Tibial nerve (tissue), 3 donors: ENCODE measurements around the gene CYTH2.

Source experiments
- POLR2A ChIP-seq, 2 donors: fragments of 450-650 bp; IDR thresholded peaks; one replicate each; pipeline ENCODE4 v1.6.1; 2017; ENCODE audit warnings: antibody characterized with exemption in 2 of 2, mild to moderate bottlenecking in 2 of 2, moderate library complexity in 2 of 2
- TF ChIP-seq, protein P1 (sequence below), 5 experiments: fragments of 200-600 bp in 3 of 5; fragments of 450-650 bp in 2 of 5; sonication (generic) in 3 of 5; IDR thresholded peaks; one replicate each; pipeline ENCODE4 v1.5.1; 2016 to 2019; ENCODE audit warnings: antibody characterized with exemption in 5 of 5, mild to moderate bottlenecking in 3 of 5, moderate library complexity in 2 of 5

GRCh38 chr19:48507911-48508439, 38.8 kb downstream of the CYTH2 start:
- no peak for TF ChIP-seq POLR2A (IDR thresholded peaks at IDR 0.05)
- TF ChIP-seq, protein P1, sequence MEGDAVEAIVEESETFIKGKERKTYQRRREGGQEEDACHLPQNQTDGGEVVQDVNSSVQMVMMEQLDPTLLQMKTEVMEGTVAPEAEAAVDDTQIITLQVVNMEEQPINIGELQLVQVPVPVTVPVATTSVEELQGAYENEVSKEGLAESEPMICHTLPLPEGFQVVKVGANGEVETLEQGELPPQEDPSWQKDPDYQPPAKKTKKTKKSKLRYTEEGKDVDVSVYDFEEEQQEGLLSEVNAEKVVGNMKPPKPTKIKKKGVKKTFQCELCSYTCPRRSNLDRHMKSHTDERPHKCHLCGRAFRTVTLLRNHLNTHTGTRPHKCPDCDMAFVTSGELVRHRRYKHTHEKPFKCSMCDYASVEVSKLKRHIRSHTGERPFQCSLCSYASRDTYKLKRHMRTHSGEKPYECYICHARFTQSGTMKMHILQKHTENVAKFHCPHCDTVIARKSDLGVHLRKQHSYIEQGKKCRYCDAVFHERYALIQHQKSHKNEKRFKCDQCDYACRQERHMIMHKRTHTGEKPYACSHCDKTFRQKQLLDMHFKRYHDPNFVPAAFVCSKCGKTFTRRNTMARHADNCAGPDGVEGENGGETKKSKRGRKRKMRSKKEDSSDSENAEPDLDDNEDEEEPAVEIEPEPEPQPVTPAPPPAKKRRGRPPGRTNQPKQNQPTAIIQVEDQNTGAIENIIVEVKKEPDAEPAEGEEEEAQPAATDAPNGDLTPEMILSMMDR (IDR thresholded peaks at IDR 0.05), result no peak
